Ishikawa (cell line): ENCODE measurements around the gene TAF4.

Experiments used
- CEBPB ChIP-seq: IDR thresholded peaks from 2 replicates; pipeline ENCODE4 v1.6.1; 2012
- CREB1 ChIP-seq: IDR thresholded peaks from 2 replicates; pipeline ENCODE4 v1.6.1; 2012; ENCODE audit warnings: low read depth
- EGR1 ChIP-seq: IDR thresholded peaks from 2 replicates; pipeline ENCODE4 v1.6.1; 2012
- EP300 ChIP-seq: IDR thresholded peaks from 2 replicates; pipeline ENCODE4 v1.6.1; 2012; ENCODE audit warnings: borderline replicate concordance
- FOXM1 ChIP-seq: IDR thresholded peaks from 2 replicates; pipeline ENCODE4 v1.6.1; 2012; ENCODE audit warnings: low read depth, borderline replicate concordance
- NFIC ChIP-seq: IDR thresholded peaks from 2 replicates; pipeline ENCODE4 v1.6.1; 2012
- RAD21 ChIP-seq: IDR thresholded peaks from 2 replicates; pipeline ENCODE4 v1.6.1; 2012; ENCODE audit warnings: low read depth
- TEAD4 ChIP-seq: IDR thresholded peaks from 2 replicates; pipeline ENCODE4 v1.6.1; 2012
- YY1 ChIP-seq: IDR thresholded peaks from 2 replicates; pipeline ENCODE4 v1.6.1; 2012; ENCODE audit warnings: low read depth
- ZBTB7A ChIP-seq: IDR thresholded peaks from 2 replicates; pipeline ENCODE4 v1.6.1; 2012; ENCODE audit warnings: low read depth
- TF ChIP-seq, protein P1 (sequence below): IDR thresholded peaks from 2 replicates; pipeline ENCODE4 v1.6.1; 2012
- TF ChIP-seq, protein P2 (sequence below): IDR thresholded peaks from 2 replicates; pipeline ENCODE4 v1.6.1; 2012
- TF ChIP-seq, protein P3 (sequence below): IDR thresholded peaks from 2 replicates; pipeline ENCODE4 v1.6.1; 2012; ENCODE audit warnings: low read depth, mild to moderate bottlenecking

TAF4 gene

DNA sequence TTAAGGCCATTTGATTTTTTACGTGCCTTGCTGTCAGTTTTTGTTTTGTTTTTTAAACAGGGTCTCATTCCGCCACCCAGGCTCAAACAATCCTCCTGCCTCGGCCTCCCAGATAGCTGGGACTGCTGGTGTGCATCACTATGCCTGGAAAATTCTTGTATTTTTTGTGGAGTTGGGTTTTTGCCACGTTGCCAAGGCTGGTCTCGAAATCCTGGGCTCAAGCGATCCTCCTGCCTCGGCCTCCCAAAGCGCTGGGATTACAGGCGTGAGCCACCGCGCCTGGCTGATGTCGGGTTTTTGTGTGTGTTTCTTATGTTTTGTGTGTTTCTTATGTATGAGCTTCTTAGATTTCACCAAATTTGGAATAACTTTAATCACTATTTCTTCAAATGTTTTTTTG is 104.8 kb downstream of the TAF4 start:
- TF ChIP-seq NFIC = no peak

DNA sequence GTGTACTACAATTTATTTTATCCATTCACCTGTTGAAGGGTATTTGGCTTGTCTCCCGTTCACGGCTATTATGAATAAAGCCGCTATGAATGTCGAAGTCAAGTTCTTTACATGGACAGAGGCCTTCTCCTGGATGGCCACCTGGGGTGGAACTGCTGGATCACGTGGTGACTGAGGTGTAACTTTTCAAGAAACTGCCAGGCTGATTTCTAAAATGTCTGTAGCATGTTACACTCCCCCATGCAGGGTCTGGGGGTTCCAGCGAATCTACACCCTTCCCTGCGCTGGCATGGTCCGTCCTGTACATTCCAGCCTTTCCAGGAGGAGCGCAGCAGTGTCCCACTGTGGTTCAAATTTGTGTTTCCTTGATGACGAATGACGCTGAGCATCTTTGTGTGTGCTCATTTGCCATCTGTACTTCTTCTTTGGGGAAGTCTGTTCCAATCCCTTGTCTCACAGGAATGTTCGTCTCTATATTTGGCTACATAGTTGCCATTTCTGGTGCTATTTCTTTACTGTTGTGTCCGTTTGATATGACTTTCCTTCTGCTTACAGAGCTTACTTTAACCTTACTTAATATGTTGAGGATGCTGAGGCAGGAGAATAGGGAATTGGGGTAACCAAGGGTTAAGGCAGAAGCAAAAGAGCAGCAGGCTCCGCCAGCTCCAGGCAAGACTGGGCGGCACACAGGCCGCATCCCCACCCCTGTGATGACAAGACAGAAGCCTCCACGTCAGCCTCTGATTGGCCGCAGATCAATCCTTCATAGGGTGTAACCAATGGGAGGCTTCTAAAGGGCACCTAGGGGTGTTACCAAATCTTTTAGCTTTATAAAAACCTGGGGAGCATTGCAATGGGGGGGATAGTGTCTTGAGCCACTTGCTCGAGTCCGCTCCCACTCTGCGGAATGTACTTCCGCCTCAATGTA is 106.6 kb downstream of the TAF4 start:
- TF ChIP-seq, protein P1, sequence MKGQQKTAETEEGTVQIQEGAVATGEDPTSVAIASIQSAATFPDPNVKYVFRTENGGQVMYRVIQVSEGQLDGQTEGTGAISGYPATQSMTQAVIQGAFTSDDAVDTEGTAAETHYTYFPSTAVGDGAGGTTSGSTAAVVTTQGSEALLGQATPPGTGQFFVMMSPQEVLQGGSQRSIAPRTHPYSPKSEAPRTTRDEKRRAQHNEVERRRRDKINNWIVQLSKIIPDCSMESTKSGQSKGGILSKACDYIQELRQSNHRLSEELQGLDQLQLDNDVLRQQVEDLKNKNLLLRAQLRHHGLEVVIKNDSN = peak; percentile 52
- TF ChIP-seq FOXM1 (no peak), EP300 (no peak)

DNA sequence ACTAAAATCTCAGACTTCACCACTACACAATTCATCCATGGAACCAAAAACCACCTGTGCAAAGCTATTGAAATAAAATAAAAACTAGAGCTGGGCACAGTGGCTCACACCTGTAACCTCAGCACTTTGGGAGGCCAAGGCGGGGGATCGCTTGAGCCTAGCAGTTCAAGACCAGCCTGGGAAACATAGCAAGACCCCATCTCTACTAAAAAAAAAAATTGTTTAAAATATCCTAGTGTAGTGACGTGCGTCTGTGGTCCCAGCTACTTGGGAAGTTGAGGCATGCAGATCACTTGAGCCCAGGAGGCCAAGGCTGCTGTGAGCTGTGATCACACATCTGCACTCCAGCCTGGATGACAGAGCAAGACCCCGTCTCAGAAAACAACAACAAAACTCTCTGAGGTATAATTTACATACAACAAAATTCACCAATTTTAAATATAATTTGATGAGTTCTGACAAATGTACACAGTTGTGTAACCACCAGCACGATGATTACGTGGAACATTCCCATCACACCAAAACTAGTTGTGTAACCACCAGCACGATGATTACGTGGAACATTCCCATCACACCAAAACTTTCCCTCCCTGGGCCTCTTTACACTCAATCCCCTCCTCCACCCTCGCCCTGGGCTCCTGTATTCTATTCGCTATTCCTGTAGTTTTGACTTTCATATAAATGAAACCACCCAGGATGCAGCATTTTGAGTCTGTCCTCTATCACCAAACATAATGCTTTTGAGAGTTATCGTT is 107.5 kb downstream of the TAF4 start:
- no peak for TF ChIP-seq EP300
- TF ChIP-seq, protein P2, sequence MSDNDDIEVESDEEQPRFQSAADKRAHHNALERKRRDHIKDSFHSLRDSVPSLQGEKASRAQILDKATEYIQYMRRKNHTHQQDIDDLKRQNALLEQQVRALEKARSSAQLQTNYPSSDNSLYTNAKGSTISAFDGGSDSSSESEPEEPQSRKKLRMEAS = no peak
- no peak for TF ChIP-seq YY1
- no peak for TF ChIP-seq ZBTB7A
- no peak for TF ChIP-seq EGR1
- no peak for TF ChIP-seq CREB1
- no peak for TF ChIP-seq NFIC
- no peak for TF ChIP-seq FOXM1
- TF ChIP-seq TEAD4 = no peak
- TF ChIP-seq CEBPB = no peak

DNA sequence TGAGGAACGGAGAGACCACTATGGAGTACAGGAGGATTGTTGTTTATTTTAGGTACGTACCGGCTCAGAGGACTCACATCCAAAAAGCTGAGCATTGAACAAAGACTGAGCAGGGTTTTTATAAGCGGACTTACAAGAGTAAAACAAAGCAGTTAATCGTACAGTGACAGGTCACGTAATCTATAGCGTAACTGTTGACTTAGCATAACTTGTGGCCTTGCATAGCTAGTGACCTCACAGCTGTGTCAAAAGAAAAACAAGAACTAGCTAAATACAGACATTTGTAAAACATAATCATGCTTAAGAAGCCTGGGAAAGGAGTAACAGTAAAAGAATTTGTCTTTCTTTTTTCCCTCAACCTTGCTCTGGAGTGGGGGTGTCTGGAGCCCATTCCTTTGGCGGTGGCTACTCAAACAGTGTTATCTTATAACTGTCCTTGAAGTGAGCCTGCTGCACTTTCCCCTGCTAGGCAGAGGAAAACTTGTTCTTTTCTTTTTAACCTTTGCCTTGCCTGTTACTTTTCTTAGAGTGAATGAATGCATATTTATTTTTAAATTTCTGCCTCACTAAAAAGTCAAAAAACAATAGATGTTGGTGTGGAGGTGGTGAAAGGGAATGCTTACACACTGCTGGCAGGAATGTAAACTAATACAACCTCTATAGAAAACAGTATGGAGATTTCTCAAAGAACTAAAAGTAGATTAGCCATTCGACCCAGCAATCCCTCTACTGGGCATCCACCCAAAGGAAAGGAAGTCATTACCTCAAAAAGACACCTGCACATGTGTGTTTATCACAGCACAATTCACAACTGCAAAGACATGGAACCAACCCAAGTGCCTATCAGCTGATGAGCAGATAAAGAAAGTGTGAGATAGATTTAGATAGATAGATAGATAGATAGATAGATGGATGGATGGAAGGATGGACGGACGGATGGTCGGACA is 109.0 kb downstream of the TAF4 start:
- TF ChIP-seq, protein P3, sequence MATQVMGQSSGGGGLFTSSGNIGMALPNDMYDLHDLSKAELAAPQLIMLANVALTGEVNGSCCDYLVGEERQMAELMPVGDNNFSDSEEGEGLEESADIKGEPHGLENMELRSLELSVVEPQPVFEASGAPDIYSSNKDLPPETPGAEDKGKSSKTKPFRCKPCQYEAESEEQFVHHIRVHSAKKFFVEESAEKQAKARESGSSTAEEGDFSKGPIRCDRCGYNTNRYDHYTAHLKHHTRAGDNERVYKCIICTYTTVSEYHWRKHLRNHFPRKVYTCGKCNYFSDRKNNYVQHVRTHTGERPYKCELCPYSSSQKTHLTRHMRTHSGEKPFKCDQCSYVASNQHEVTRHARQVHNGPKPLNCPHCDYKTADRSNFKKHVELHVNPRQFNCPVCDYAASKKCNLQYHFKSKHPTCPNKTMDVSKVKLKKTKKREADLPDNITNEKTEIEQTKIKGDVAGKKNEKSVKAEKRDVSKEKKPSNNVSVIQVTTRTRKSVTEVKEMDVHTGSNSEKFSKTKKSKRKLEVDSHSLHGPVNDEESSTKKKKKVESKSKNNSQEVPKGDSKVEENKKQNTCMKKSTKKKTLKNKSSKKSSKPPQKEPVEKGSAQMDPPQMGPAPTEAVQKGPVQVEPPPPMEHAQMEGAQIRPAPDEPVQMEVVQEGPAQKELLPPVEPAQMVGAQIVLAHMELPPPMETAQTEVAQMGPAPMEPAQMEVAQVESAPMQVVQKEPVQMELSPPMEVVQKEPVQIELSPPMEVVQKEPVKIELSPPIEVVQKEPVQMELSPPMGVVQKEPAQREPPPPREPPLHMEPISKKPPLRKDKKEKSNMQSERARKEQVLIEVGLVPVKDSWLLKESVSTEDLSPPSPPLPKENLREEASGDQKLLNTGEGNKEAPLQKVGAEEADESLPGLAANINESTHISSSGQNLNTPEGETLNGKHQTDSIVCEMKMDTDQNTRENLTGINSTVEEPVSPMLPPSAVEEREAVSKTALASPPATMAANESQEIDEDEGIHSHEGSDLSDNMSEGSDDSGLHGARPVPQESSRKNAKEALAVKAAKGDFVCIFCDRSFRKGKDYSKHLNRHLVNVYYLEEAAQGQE = no peak
- TF ChIP-seq NFIC = no peak

DNA sequence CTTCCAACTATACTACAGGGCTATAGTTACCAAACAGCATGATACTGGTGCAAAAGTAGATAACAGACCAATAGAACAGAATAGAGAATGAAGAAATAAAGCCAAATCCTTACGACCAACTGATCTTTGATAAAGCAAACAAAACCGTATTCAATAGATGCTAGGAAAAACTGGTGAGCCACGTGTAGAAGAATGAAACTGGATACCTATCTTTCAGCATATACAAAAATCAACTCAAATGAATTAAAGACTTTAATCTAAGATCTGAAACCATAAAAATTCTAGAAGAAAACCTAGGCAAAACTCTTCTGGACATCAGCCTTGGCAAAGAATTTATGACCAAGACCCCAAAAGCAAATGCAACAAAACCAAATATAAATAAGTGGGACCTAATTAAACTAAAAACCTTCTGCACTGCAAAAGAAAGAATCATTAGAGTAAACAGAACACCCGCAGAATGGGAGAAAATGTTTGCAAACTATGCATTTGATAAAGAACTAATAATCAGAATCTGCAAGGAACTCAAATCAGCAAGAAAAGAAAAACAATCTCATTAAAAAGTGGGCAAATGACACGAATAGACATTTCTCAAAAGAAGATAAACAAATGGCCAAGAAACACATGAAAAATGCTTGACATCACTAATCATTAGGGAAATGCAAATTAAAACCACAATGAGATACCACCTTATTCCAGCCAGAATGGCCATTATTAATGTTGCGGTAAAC is 109.8 kb downstream of the TAF4 start:
- TF ChIP-seq, protein P1 = no peak
- no peak for TF ChIP-seq RAD21

DNA sequence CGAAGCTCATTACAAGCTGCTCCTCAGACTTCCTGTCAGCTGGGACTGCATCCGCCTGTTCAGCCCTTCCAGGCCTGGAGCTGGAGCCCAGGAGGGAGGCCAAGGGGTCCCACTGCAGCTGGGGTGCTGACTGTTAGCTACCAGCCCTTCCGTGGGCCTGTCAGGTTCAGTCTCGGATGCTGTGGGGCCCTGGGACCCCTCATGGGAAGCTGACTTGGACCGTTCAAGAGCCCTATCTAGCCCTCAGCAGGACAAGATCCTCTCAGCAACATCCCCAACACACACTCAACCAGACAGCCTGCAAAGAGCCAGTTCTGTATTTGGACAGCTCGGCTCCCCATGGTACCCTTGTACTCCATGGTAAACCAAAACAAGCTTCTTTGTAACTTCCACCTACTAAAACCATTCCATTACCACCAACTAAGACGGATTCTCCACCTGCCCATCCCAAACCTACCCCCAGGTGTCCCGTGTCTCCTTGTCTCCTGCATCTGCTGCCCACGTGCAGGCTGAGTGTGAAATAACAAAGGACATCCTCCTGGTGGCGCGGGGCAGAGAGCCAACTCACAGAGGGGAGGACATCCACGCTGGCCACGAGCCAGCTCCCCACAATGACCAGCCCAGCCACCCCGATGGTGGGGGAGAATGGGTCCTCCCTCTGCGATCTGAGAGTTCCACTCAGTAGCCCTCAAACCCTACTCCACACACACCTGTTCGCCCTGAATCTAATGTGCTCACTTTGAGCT is 111.2 kb downstream of the TAF4 start:
- TF ChIP-seq, protein P1 = no peak
- TF ChIP-seq, protein P3 = no peak; the same call in 1 of the 2 replicates
- peak; percentile 42; the same call in 1 of the 2 replicates for TF ChIP-seq NFIC
- TF ChIP-seq RAD21 = no peak
- TF ChIP-seq, protein P2 = 0 out of 2 replicates have a peak, but pooled peaks have one; percentile 20
